GM19397 (cell line): ENCODE measurements around the gene ACOXL.

Experiments used
- ATAC-seq: cut with Tn5 transposase; IDR thresholded peaks from one replicate; pipeline ENCODE4 v1.9.1; 2021; ENCODE audit warnings: mild to moderate bottlenecking, moderate library complexity; ENCODE audit not compliant: unreplicated experiment

Gene ACOXL

GRCh38 chr2:110904779-110905148 is 172.4 kb downstream of the ACOXL start:
- no peak for ATAC-seq

- no peak for ATAC-seq
These were observed 172.8 kb downstream of the ACOXL start for GRCh38 chr2:110905217-110905616.

DNA sequence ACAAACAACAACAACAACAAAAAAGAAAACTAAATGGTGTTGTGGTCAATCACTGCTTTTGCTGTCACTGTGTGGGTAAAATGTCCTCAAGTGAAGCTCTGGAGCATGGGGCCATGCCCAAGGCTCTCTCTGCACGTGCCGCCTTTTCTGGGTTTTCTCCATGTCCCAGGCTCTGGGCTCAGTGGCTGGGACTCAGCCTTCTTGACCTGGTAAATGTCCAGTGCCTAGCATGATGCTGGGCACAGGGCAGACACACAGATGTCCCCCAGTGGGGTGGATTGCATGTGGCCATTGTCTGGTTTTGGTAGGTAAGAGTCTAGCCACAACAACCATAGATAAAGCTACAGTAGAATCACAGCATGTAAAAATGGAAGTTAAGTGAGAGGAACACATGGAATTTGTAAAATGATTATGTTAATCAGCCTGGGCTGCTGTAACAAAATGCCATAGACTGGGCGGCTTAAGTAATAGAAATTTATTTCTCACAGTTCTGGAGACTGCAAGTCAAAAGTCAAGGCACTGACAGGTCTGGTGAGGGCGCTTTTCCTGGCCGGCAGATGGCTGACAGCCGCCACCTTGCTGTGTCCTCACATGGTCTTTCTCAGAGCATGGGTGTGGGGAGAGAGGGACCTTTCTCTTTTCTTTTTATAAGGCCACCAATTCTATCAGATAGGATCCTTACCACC is 174.4 kb downstream of the ACOXL start:
- no peak for ATAC-seq

GRCh38 chr2:110909501-110909900 is 177.1 kb downstream of the ACOXL start:
- ATAC-seq, result no peak

DNA sequence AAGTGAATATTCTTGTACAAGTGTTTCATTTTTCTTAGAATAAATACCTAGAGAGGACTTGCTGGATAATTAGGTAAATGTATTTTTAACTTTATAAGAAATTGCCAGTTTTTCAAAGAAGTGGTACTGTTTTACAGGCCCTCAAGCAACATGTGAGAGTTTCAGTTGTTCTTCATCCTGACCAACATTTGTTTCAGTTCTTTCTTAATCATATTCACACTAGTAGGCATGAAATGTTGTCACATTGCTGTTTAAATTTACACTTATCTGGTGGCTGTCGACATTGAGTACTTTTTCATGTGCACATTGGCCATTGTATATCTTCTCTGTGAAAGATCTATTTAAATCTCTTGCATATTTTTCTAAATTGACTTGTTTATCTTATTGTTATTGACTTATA is 178.1 kb downstream of the ACOXL start:
- no peak for ATAC-seq

DNA sequence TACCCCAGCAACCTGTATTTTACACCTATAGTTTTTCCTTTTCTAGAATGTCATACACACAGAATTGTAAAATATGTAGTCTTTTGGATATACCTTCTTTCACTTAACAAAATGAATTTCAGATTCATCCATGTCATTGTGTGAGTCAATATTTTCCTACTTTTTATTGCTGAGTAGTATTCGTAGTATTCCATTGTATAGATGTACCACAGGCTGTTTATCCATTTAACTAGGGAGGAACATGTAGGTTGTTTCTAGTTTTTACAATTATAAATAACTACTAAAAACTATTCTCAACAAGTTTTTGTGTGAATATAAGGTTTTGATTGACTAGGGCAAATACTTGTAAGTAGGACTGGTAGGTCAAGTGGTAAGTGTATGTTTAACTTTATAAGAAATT is 187.4 kb downstream of the ACOXL start:
- ATAC-seq, result no peak

DNA sequence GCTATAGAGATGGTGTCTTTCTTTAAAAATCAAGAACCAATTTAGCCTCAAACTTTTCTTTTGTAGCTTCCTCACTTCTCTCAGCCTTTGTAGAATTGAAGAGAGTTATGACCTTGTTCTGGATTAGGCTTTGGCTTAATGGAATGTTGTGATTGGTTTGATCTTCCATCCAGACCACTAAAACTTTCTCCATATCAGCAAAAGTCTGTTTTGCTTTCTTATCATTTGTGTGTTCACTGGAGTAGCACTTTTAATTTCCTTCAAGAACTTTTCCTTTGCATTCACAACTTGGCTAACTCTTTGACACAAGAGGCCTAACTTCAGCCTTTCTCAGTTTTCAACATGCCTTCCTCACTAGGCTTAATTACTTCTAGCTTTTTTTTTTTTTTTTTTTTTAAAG is 193.1 kb downstream of the ACOXL start:
- ATAC-seq, result no peak

- no peak for ATAC-seq
These were observed 195.2 kb downstream of the ACOXL start for GRCh38 chr2:110927526-110927925.

DNA sequence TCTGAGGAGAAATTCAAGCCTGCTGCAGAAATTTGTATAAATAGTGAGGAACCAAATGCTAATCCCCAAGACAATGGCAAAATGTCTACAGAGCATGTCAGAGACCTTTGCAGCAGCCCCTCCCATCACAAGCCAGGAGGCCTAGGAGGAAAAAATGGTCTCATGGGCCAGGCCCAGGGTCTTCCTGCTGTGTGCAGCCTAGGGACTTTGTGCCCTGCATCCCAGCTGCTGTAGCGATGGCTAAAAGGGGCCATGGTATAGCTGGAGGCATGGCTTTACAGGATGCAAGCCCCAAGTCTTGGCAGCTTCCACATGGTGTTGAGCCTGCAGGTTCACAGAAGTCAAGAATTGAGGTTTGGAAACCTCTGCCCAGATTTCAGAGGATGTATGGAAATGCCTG is 197.2 kb downstream of the ACOXL start:
- ATAC-seq, result no peak

GRCh38 chr2:110931648-110932047 is 199.3 kb downstream of the ACOXL start:
- no peak for ATAC-seq

- no peak for ATAC-seq
These were observed 201.0 kb downstream of the ACOXL start for GRCh38 chr2:110933420-110933819.

GRCh38 chr2:110934948-110935347 is 202.6 kb downstream of the ACOXL start:
- ATAC-seq, result no peak

- ATAC-seq, result no peak
These were observed 208.1 kb downstream of the ACOXL start for GRCh38 chr2:110940376-110940910.

DNA sequence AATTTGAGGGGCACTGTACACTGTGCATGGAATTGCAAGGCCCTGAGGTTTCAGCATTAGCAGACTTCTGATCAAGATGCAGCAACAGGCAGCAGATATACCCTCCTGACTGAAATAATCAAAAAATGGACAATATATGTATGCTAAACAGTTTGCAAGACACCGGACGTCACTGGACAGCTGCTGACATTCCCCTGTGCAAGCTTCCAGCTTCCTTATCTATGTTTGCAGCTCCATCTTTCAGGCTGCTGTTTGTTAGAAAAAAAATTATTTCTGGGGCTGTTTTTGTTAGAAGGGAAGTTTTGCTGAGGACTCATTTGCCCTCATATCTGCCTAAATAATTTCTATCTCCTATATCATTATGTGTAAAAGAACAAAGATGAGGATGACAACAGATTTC is 208.9 kb downstream of the ACOXL start:
- no peak for ATAC-seq

DNA sequence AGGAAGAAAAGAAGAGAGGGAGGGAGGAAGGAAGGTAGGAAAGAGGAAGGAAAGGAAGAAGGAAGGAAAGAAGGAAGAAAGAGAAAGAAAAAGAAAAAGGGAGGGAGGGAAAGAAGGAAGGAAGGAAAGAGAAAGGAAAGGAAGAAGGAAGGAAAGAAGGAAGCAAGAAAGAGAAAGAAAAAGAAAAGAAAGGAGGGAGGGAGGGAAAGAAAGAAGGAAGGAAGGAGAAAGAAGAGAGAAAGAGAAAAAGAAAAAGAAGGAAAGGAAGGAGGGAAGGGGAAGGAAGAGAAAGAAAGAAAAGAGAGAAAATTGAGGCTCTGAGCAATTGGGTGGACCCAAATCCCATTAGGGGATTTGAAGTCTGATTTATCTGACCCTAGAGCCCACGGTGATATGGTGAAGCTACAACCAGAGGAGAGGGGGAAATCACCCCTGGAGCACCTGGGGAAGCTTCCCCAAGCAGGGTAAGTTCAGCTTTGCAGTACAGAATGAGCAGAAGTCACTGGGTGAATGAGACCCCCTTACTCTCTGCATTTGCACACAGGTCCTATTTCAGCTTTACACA is 210.8 kb downstream of the ACOXL start:
- no peak for ATAC-seq

DNA sequence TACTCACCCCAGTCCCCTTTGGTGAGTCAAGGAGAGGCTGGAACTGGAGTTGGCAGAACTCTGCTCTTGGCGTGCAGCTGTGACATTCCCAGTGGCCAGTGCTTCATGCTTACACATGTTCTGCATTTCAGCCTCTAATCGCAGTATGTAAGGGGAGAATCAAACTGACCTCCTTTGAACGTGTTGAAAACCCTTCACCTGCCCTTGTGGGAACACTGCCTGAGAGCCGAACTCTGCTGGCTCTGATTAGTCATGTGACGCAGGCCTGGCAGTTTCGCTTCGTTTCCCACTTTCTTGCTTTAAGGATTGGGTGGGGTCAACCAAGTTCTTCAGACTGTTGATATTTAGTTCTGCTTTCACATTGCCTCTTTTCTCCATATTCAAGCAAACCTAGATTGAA is 214.5 kb downstream of the ACOXL start:
- ATAC-seq, result no peak

DNA sequence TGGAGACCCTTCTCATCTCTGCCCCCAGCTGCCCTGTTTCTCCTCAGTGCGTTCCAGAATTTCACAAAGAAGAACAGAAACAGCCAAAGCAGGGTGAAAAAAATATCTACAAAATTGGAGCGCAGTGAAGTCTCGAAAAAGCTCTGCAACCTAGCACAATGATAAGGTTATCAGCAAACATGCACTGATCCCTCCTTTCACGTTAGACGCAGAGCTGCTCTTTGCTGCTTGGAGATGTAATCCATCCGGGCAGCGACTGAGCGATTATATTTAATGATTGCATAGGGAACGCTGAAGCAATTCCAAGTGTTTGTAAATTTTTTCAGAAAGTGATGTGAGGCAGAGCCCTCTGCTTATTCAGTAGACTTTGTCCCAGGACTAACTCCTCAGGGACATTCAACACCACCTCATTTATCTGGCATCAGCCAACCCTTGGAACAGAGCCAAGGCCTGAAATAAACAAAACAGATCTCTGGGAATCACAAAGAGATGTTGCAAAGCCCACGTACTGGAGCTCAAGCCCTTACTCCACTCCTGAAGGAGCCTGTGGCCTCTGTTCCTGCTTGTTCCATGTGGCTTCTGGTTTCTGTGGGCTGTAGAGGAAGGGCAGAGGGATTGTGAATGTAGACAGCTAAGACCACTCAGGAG is 215.8 kb downstream of the ACOXL start:
- ATAC-seq, result no peak

DNA sequence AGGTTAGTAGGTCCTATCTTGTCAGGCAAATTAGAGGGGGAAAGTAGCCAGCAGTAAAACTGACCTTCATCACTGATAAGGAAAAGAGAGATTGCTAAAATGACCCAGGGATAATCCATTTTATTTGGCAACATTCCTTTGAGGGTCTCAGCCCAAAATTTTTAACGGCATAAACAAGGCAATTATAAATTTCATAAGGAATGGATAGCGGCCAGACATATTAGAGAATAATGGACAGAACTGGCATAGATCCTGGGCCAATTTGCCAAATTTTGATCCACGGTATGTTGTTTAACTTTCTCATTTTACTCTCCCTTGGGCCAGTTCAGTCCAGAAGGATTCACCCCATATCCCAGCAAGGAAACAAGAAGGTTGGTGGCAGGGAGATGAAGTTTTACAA is 217.9 kb downstream of the ACOXL start:
- ATAC-seq, result no peak

GRCh38 chr2:110955045-110955444 is 222.7 kb downstream of the ACOXL start:
- ATAC-seq, result no peak

DNA sequence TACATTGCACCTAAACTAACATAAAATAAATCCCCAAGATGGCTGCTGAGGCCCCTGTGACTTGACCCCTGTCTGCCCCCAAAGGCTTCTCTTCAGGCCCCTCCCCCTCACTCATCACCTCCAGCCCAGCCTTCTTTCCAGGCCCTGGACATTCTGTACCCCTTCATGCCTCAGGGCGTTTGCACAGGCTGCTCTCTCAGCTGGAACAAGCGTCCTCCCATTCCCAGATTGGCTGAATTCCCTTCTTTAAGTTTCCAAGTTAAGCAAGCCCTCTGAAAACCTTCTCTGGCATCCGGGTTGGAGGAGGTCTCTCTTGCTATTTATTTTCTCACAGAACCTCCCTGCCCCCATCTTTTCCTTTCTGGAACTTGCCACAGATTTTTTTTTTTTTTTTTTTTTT is 223.2 kb downstream of the ACOXL start:
- no peak for ATAC-seq

DNA sequence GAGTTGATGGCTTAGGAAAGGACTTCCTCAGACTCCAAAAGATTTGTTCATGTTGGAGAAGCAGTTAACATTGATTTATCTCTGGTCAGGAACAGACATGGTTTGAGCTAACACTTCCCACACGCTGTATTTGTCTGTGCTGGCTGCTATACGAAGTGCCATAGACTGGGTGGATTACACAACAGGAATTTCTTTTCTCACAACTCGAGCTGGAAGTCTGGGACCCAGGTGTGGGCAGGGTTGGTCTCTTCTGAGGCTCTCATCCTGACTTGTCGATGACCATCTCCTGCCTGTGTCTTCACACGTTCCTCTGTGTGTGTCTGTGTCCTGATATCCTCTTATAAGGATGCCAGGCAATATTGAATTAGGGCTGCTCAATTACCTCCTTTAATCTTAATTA is 224.9 kb downstream of the ACOXL start:
- ATAC-seq, result no peak

DNA sequence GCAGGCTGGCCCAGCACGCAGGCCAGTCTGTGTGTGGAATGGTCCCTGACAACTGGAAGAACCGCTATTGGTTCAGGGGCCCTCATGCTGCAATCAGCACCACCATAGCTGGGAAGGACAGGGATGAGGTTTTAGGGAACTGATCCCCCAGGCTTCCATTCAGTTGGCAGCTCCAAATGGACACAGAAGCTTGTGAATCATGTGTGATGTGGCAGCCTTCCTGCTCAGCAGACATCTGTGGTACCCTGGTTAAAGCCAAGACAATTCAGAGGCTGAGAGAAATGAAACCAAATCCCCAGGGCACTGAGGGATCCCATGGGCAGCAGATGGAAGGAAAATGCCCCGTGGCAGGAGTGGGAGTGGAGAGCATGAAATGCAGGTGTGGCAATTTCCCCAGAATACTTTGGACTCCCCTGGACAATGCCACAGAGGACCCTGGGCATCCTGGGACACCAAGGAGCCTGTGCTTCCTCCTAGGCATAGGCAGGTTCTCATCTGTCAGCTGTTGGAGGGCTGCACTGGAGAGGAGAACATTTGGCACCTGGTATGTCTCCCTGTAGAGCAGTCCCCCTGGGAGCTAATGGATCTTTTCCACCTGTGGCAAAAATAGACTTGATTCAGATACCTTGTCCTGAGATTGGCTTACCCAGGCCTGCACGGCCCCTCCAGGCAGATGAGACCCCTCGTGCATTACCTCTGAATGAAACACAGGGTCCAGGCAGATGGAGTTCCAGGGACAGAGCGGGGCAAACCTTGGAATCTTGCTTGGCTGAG is 226.2 kb downstream of the ACOXL start:
- no peak for ATAC-seq
